Stimulated activated naive CD8-positive, alpha-beta T cell treated with anti-CD3 and anti-CD28 coated beads, Interleukin-15, Interleukin-2, amounts not matched to agents 100 ng/mL and 50 ng/mL, for 24 hours (primary cell): ENCODE results near the gene CA10.

Source experiments
- H3K27ac Mint-ChIP-seq: one replicate; pipeline ENCODE4 v1.8.0; 2021; ENCODE audit warnings: mild to moderate bottlenecking, mixed read lengths
- H3K27me3 Mint-ChIP-seq: one replicate; pipeline ENCODE4 v1.8.0; 2021; ENCODE audit warnings: mixed read lengths
- H3K36me3 Mint-ChIP-seq: one replicate; pipeline ENCODE4 v1.8.0; 2021; ENCODE audit warnings: low read depth, mixed read lengths
- H3K4me1 Mint-ChIP-seq: one replicate; pipeline ENCODE4 v1.8.0; 2021; ENCODE audit warnings: low read depth, mixed read lengths
- H3K4me3 Mint-ChIP-seq: one replicate; pipeline ENCODE4 v1.8.0; 2021; ENCODE audit warnings: mild to moderate bottlenecking, mixed read lengths
- H3K9me3 Mint-ChIP-seq: one replicate; pipeline ENCODE4 v1.8.0; 2021; ENCODE audit warnings: mixed read lengths

Gene CA10

DNA sequence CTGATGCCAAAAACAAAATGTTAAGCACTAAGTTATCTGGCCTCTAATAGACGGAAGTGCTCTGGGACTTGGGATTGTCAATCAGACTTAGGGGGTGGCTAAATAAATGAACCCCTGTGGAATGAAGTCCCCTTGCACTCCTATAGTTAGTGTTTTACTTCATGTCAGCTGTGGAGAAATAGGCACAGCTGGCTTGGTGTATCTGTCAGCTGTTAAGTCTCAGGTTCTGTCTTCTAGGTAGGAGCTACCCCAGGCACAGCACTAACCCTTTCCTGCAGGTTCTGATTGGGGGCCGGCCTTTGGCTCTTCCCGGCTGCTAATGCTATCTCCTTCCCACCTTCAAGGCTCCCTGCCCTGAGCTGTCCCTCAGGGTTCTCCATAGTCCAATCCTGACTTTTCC, 487.6 kb downstream of the CA10 start:
- Mint-ChIP-seq H3K9me3 (peaks cover 4% of the 10 kb centered on the region), H3K4me3 (no peak overlapping the region), H3K4me1 (no peaks in the 10 kb centered on the region), H3K27me3 (peaks cover 23% of the 10 kb centered on the region), H3K36me3 (no peaks in the 10 kb centered on the region), H3K27ac (no peak overlapping the region)

DNA sequence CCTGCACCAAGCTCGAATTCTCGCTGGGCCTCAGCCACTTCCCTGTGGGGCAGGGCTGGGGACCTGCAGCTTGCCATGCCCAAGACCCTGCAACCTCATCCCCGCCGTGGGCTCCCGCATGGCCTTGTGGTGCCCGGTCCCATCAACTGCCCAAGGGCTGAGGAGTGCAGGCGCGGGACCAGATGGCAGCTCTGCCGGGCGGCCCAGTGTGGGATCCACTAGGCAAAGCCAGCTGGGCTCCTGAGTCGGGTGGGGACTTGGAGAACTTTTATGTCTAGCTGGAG, 489.6 kb downstream of the CA10 start:
- H3K9me3 Mint-ChIP-seq, result peaks cover 4% of the 10 kb centered on the region
- H3K27me3 Mint-ChIP-seq, result peaks cover 15% of the 10 kb centered on the region
- H3K36me3 Mint-ChIP-seq, result no peaks in the 10 kb centered on the region
- H3K4me1 Mint-ChIP-seq, result no peaks in the 10 kb centered on the region
- H3K4me3 Mint-ChIP-seq, result no peak overlapping the region
- H3K27ac Mint-ChIP-seq, result no peak overlapping the region

DNA sequence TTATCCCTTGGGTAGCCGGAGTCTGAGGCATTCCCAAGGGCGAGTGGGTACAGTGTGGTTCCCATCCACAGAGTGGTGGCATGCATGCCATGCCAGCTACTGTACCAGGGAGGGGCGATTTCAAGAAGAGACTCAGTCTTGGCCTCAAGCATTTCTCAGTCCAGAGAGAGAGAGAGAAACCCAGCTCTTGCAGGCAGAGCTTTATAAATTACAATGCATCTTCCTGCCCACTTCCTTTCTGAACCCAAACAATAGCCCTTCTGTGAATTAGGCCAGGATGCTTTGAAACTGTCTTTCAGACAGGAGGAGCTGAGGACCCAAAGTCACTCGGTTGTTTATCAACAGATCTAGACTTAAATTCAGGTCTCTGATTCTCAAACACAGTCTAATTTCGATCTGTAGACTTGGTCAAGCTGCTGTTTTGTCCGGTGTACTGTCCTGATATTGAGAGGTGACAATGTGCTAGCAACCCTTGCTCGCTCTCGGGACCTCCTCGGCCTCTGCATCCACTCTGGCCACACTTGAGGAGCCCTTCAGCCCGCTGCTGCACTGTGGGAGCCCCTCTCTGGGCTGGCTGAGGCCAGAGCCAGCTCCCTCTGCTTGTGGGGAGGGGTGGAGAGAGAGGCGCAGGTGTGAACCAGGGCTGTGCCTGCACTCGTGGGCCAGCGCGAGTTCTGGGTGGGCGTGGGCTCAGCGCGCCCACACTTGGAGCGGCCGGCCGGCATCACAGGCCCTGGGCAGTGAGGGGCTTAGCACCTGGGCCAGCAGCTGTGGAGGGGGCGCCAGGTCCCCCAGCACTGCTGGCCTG, 490.2 kb downstream of the CA10 start:
- Mint-ChIP-seq H3K36me3 (no peaks in the 10 kb centered on the region), H3K4me3 (no peak overlapping the region), H3K4me1 (no peaks in the 10 kb centered on the region), H3K27me3 (peaks cover 15% of the 10 kb centered on the region), H3K9me3 (peaks cover 4% of the 10 kb centered on the region), H3K27ac (no peak overlapping the region)

DNA sequence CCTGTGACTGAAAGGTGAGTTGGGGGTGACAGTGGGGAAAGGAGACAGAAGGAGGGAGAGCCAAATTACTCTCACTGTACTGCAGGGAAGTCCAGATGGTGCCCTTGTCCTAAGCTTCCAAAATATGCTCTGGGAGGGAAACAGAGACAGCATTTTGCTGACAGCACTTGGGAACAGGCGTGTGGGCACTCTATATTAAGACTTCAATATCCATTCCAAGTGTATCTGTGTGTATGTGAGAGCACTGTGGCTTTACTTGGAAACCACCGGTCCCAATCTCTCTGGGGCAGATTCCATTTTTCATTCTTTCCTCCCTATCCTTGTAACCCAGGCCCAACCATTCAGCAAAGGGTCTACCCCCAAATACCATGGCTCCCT, 490.8 kb downstream of the CA10 start:
- Mint-ChIP-seq H3K27me3 (peaks cover 17% of the 10 kb centered on the region), H3K9me3 (peaks cover 4% of the 10 kb centered on the region), H3K4me1 (no peaks in the 10 kb centered on the region), H3K27ac (no peak overlapping the region), H3K4me3 (no peak overlapping the region), H3K36me3 (no peaks in the 10 kb centered on the region)

DNA sequence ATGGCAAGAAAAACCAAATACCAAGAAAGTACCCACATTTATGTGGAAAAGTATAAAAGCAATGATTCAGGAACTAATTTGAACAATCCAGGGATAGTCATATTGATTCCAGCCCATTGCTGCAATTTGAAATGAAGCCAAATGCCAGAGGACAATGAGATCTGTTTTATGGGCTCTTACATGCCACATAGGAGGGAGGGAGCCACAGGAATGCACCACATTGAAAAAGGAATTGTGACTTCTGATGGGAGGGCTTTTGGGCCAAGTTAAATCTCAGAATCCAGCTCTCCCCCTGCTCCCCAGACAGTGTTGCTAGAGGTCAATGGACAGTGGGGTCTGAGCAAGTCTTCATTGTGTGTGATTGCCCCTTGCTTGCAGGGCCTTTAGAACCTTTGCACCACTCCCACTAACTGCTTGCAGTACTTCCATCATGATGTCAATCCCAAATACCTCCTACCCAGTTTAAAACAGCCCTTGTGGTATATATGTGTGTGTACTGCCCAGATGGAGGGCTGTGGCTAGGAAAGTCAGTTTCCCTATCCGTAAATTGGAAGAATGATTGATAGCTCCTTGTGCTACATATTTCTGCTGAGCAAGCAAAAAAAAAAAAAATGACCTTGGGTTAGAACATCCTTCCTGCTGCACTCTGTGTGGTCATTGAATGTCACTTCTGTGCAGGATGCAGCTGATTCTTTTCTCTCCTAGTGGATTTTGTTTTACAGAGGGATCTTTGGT, 491.4 kb downstream of the CA10 start:
- Mint-ChIP-seq H3K27ac (no peak overlapping the region), H3K36me3 (no peaks in the 10 kb centered on the region), H3K9me3 (peaks cover 4% of the 10 kb centered on the region), H3K4me3 (no peak overlapping the region), H3K4me1 (no peaks in the 10 kb centered on the region), H3K27me3 (peaks cover 17% of the 10 kb centered on the region)

DNA sequence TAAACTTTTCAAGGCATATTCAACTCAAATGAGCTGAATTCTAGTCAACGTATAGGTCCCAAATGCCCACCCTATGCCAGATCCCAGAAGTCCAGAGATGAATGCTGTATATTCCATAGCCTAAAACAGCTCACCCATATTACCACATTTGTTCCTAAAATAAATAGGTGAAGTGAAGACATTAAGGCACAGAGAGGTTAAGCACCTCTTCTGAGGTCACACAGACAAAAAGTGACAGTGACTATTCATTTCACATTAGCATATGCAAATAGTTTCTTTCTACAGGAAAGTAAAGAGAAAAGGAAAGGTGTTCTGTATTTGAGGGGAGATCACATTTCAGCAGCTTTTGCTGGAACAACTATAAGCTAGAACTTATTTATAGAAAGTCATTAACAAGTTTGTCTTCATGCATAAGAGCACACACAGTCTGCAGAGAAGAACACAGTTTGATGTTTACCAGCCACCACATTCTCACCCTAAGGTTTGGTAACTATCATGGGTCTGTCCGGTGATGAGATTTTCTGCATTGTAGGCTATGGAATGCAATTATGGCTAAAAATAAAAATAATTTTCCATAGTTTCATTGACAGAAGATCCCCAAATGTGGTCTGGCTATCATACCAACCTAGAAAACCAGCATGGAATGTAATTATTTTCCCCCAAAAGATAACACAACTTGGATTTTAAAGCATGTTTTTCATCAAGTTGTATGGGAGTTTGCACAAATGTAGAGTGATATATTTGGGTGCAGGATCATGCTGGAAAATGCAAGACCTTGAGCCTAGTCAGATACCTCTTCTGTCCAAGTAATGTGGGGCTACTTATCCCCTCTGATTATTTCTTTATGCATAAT, 496.1 kb downstream of the CA10 start:
- no peaks in the 10 kb centered on the region for H3K36me3 Mint-ChIP-seq

DNA sequence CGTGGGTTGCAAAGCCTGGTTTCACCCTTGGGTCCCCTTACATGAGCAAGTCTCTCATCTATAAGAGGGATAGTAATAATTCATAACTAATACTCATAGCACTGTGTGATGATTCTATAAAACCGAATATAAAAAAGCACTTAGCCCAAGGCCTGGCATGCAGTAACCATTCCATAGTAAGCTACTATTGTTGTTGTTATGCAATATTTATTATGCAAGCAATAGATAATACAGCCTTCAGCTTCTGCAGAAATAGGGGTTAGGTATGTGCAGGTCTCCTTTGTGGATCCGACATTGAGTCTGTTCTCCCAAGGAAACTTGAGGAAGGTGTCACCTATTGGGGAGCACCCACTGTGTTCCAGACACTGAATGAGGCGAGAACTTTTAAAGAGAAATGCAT, 497.1 kb downstream of the CA10 start:
- H3K36me3 Mint-ChIP-seq, result no peaks in the 10 kb centered on the region
- H3K27ac Mint-ChIP-seq, result no peak overlapping the region
- H3K4me3 Mint-ChIP-seq, result no peak overlapping the region
- H3K9me3 Mint-ChIP-seq, result no peaks in the 10 kb centered on the region
- peaks cover 4% of the 10 kb centered on the region for H3K27me3 Mint-ChIP-seq
- no peaks in the 10 kb centered on the region for H3K4me1 Mint-ChIP-seq

More for the DNA sequence above, 496.1 kb downstream of the CA10 start:
- H3K27me3 Mint-ChIP-seq, result peaks cover 6% of the 10 kb centered on the region
- no peaks in the 10 kb centered on the region for H3K9me3 Mint-ChIP-seq
- H3K4me3 Mint-ChIP-seq, result no peak overlapping the region
- no peaks in the 10 kb centered on the region for H3K4me1 Mint-ChIP-seq
- H3K27ac Mint-ChIP-seq, result no peak overlapping the region

DNA sequence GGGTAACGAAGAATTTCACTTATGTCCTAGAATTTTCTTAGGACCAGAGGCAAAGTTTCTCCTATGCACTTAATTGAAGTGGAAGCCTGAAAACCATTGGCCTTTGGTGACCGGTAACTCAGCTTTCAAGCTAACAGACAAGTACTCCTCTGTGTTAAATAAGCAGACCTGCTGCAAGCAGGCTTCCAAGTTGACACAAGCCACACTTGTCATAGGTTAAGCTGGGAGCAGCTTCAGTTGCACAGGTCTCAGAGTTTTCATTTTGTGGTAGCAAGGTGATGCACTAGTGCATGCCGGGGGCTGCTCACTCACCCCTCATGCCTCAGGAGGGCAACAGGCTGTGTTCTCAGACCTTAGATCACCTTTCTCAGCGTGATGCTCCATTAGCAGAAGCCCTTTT, 498.2 kb downstream of the CA10 start:
- Mint-ChIP-seq H3K36me3 (no peaks in the 10 kb centered on the region), H3K27ac (no peak overlapping the region), H3K4me1 (no peaks in the 10 kb centered on the region), H3K27me3 (peaks cover 9% of the 10 kb centered on the region), H3K9me3 (no peaks in the 10 kb centered on the region), H3K4me3 (no peak overlapping the region)

DNA sequence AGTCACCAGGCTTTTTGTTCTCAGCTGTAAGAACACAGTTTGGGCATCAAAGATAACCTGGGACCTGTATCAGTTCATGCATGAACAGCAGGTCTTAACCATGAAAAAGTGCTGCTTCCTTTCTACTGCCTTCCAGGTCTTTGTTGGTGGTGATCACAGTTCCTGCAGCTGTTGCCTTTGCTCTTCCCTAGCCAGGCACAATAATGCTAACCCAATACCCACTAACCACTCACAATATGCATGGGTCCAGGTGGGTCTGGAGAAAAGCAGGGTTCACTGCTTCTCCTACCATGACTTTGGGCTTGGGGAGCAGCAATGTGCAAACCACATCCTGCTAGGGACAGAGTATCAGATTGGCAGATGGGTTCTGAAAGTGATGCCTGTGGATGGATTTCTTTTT, 501.3 kb downstream of the CA10 start:
- Mint-ChIP-seq H3K4me1 (no peaks in the 10 kb centered on the region), H3K36me3 (no peaks in the 10 kb centered on the region), H3K4me3 (no peak overlapping the region), H3K27me3 (peaks cover 12% of the 10 kb centered on the region), H3K9me3 (no peaks in the 10 kb centered on the region), H3K27ac (no peak overlapping the region)

DNA sequence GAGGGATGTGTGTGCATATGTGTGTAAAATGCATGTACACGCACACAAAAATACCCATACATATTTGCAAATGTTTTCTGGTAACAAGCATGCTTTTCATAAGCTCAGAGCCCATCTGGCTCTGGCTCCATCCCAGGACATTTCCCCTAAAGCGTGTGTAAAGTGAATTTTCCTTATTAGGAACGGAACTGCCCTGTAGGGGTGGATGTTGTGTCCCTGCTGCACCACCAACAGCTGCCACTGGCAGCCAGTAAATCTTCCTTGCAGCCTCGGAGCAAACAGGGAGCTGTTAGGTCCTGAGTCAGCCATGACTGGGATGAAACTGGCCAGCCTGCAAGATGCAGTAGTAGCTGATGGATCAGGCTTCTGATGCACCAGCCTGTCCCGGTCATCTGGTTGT, 504.6 kb downstream of the CA10 start:
- Mint-ChIP-seq H3K4me3 (no peak overlapping the region), H3K36me3 (no peaks in the 10 kb centered on the region), H3K4me1 (no peaks in the 10 kb centered on the region), H3K9me3 (no peaks in the 10 kb centered on the region), H3K27me3 (peaks cover 17% of the 10 kb centered on the region), H3K27ac (no peak overlapping the region)

DNA sequence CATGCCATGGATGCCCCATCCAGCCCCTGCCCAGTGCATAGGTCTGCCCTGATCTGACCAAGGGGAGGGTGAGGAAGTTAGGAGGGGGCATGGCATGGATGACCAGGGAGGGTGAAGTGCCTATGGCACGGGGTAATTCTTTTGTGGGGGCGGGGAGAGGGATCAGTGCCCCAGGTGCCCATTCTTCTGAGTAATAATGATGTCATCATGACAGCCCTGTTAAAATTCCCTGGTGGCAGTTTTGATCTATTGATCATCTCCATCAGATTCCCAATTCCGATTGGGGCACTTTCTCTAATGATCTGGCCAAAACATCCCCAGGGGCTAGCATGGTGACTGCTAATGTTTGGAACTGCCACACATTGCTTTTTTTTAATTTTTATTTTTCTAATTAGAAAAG, 506.0 kb downstream of the CA10 start:
- H3K4me3 Mint-ChIP-seq, result no peak overlapping the region
- H3K27ac Mint-ChIP-seq, result no peak overlapping the region
- H3K27me3 Mint-ChIP-seq, result peaks cover 17% of the 10 kb centered on the region
- H3K9me3 Mint-ChIP-seq, result no peaks in the 10 kb centered on the region
- H3K36me3 Mint-ChIP-seq, result no peaks in the 10 kb centered on the region
- no peaks in the 10 kb centered on the region for H3K4me1 Mint-ChIP-seq

DNA sequence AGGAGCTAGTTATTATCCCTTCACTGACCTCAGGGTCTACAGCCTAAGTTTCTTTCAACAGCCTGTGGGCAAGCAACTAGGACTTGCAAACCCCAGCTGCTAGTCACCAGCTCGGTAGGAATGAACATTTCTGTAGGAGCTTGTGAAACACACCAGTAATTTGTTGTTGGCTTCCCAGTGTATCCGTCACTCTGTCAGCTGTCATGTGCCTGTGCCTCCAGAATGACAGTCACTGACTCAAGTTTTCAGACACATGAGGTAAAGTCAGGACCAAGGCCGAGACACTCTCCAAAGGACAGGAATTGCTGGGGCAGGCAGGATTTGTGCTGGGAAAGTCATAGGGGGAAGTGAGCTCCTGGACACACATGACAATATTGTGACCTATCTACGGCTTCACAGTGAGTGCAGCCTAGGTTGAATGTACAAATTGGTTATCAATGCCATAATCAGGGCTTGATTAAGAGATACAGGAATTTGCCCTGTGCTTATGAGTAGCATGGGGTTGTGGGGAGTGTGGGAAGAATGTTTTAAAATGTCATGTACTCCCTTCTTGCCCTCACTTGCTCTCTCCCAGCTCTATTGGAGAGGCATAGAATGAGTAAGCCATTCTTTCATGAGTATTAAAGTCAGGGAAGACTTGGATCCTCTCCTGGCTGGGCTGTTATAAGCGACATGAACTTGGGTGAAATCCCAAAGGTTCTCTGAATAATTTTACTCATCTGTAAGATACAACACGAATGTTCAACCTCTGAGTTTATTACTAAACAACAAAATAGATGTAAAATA, 506.8 kb downstream of the CA10 start:
- Mint-ChIP-seq H3K4me1 (no peaks in the 10 kb centered on the region), H3K36me3 (no peaks in the 10 kb centered on the region), H3K27me3 (peaks cover 17% of the 10 kb centered on the region), H3K9me3 (no peaks in the 10 kb centered on the region), H3K27ac (no peak overlapping the region), H3K4me3 (no peak overlapping the region)

DNA sequence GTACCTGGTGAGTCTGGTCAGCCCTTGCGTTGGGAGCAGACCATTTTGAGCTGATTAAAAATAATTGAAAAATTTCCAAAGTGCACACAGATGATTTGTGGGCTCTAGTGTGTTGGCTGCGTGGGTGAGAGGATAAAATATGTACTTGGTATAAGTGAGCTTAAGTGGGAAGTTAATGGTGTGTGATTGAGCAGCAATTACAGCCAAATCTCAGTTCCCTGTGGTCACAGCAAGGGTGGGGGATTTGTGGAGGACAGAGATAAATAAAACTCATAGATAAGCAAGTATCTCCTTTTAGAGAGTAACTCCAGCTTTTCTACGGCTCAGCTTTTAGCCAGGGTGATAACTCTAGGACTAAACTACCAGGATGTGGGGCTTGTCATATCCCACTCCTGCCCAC, 507.7 kb downstream of the CA10 start:
- no peaks in the 10 kb centered on the region for H3K9me3 Mint-ChIP-seq
- H3K27me3 Mint-ChIP-seq, result peaks cover 17% of the 10 kb centered on the region
- H3K4me1 Mint-ChIP-seq, result no peaks in the 10 kb centered on the region
- H3K4me3 Mint-ChIP-seq, result no peak overlapping the region
- H3K27ac Mint-ChIP-seq, result no peak overlapping the region
- no peaks in the 10 kb centered on the region for H3K36me3 Mint-ChIP-seq

DNA sequence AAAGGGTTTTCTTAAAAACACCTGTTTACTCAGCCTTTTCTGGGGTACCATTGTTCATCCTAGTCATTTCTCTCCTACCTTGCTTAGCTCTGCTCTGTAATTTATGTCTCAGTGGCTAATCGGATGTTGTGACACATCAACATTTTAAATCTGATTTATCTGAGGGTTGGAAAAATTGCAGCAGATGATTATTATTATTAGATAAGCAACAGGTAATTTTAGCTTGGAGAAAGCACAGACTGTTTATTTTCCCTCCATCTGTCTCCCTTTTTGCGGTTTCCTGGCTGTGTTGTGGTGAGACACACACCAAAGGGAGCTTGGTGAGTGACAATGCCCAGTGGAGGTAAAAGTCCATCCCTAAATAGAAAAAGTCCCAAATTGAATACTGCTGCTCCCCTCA, 508.3 kb downstream of the CA10 start:
- Mint-ChIP-seq H3K4me3 (no peak overlapping the region), H3K27me3 (peaks cover 14% of the 10 kb centered on the region), H3K36me3 (no peaks in the 10 kb centered on the region), H3K9me3 (no peaks in the 10 kb centered on the region), H3K4me1 (no peaks in the 10 kb centered on the region), H3K27ac (no peak overlapping the region)

DNA sequence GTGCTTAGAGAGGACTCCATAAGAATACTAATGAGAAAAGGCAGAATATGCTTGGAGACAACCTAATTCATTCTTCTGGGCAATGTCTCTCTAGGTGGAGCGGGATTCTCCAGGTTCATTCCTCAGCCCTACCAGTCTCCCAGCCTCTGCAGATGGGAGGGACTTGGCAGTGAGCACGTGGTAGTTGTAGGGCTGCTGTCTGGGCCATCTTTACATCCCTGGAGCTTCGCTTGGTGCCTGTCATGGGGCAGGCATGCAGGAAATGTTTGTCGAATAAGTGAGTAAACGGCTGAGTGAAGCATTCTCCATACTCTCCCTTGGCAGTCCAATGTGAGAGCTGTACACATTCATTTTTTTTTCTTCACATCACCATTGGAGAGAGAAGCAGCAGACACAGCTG, 510.7 kb downstream of the CA10 start:
- Mint-ChIP-seq H3K36me3 (no peaks in the 10 kb centered on the region), H3K4me3 (no peak overlapping the region), H3K27ac (no peak overlapping the region), H3K27me3 (peaks cover 19% of the 10 kb centered on the region), H3K4me1 (no peaks in the 10 kb centered on the region), H3K9me3 (no peaks in the 10 kb centered on the region)
